Muscle of arm (tissue), 12 donors: ENCODE results near the gene LRP8. TPM values are rescaled to one million over a fixed set of nuclear protein-coding genes. Genes with fewer than 3 reads are reported as not detected.

ENCODE experiments used
- DNase-seq: peaks from one replicate; pipeline ENCODE4 v3.0.0-alpha.2; 2013
- polyA plus RNA-seq, 12 donors: library from polyadenylated mRNA; unstranded; fragments of 120-200 nt; gene quantifications; one replicate each; pipeline ENCODE4 v1.2.1, GENCODE V29; 2013; ENCODE audit not compliant: insufficient read length in 12 of 12

The LRP8 gene
- polyA plus RNA-seq, 12 donors: 3.0 to 14.6 (median 6.2) TPM; not detected in 1

GRCh38 chr1:53323316-53323715, 4.6 kb downstream of the LRP8 start:
- DNase-seq: no peak

GRCh38 chr1:53321776-53322602, 5.9 kb downstream of the LRP8 start:
- no peak for DNase-seq

GRCh38 chr1:53321366-53321765, 6.5 kb downstream of the LRP8 start:
- DNase-seq: no peak

GRCh38 chr1:53320646-53321045, 7.2 kb downstream of the LRP8 start:
- no peak for DNase-seq

- no peak for DNase-seq
These were observed 8.4 kb downstream of the LRP8 start for GRCh38 chr1:53319296-53320101.

- no peak for DNase-seq
These were observed 10.0 kb downstream of the LRP8 start for GRCh38 chr1:53317646-53318539.

GRCh38 chr1:53316766-53317581, 10.9 kb downstream of the LRP8 start:
- peak; percentile 25 for DNase-seq

- no peak for DNase-seq
These were observed 11.5 kb downstream of the LRP8 start for GRCh38 chr1:53316424-53316765.

GRCh38 chr1:53315456-53316423, 12.1 kb downstream of the LRP8 start:
- no peak for DNase-seq

GRCh38 chr1:53315046-53315445, 12.8 kb downstream of the LRP8 start:
- no peak for DNase-seq

GRCh38 chr1:53314606-53315005, 13.3 kb downstream of the LRP8 start:
- no peak for DNase-seq

GRCh38 chr1:53314096-53314495, 13.8 kb downstream of the LRP8 start:
- no peak for DNase-seq

- DNase-seq: no peak
These were observed 14.3 kb downstream of the LRP8 start for GRCh38 chr1:53313556-53313955.

- DNase-seq: no peak
These were observed 16.1 kb downstream of the LRP8 start for GRCh38 chr1:53311702-53312305.

- DNase-seq: no peak
These were observed 16.8 kb downstream of the LRP8 start for GRCh38 chr1:53310847-53311681.

- no peak for DNase-seq
These were observed 18.1 kb downstream of the LRP8 start for GRCh38 chr1:53309802-53310201.

GRCh38 chr1:53308506-53308905, 19.4 kb downstream of the LRP8 start:
- DNase-seq: no peak

- DNase-seq: no peak
These were observed 20.8 kb downstream of the LRP8 start for GRCh38 chr1:53307037-53307436.

- no peak for DNase-seq
These were observed 21.7 kb downstream of the LRP8 start for GRCh38 chr1:53306168-53306567.
